ENCODE measurements around the gene MYCBPAP.

The MYCBPAP gene, protein sequence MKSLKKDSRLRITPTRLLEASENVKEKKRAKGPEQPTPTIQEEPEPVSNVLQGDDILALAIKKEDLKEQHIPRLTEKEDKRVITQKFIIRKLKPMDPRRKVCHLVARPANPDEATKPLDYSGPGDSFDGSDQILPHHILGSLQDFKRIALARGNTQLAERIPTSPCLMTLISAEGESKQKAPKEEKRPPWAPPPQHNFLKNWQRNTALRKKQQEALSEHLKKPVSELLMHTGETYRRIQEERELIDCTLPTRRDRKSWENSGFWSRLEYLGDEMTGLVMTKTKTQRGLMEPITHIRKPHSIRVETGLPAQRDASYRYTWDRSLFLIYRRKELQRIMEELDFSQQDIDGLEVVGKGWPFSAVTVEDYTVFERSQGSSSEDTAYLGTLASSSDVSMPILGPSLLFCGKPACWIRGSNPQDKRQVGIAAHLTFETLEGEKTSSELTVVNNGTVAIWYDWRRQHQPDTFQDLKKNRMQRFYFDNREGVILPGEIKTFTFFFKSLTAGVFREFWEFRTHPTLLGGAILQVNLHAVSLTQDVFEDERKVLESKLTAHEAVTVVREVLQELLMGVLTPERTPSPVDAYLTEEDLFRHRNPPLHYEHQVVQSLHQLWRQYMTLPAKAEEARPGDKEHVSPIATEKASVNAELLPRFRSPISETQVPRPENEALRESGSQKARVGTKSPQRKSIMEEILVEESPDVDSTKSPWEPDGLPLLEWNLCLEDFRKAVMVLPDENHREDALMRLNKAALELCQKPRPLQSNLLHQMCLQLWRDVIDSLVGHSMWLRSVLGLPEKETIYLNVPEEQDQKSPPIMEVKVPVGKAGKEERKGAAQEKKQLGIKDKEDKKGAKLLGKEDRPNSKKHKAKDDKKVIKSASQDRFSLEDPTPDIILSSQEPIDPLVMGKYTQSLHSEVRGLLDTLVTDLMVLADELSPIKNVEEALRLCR

DNA sequence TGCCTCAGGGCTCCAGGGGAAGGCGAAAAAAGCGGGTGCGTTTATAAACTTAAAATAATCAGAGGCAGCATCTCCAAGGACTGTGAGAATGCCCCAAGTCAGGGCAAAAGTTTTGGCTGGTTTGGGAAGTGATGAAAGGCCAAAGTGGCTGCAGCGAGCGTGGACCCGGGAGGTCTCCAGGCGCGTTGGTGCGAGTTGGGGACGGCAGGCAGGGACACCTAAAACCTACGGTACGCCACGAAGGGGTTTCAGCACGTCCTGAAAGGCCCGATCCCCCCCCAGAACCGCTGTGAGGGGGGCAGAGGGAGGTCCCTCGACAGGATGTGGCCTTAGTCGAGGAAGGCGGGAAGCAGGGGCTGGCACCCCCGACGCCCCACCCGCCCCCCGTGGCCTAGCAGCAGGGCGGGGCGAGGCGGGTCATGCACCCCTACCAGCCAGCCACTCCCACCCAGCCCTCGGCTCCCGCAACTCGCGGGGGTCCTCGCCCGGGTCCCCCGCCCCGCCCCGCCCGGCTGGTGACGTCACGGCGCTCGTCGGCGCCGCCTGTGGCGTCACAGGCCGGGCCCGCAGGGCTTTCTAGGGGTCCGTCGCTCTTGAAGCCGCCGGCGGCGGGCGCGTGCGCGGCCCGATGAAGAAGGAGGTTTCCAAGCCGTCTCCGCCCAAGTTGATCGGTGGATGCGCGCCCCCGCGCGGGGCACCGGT is at the start of gene MYCBPAP:
Gene MYCBPAP, plus strand, starts transcription at position 569 of the 702 bp plus-strand sequence. CDS start 236 bp downstream, outside the sequence.
- DNase-seq (ENCODE audit: low spot score) = peak; percentile 58

DNA sequence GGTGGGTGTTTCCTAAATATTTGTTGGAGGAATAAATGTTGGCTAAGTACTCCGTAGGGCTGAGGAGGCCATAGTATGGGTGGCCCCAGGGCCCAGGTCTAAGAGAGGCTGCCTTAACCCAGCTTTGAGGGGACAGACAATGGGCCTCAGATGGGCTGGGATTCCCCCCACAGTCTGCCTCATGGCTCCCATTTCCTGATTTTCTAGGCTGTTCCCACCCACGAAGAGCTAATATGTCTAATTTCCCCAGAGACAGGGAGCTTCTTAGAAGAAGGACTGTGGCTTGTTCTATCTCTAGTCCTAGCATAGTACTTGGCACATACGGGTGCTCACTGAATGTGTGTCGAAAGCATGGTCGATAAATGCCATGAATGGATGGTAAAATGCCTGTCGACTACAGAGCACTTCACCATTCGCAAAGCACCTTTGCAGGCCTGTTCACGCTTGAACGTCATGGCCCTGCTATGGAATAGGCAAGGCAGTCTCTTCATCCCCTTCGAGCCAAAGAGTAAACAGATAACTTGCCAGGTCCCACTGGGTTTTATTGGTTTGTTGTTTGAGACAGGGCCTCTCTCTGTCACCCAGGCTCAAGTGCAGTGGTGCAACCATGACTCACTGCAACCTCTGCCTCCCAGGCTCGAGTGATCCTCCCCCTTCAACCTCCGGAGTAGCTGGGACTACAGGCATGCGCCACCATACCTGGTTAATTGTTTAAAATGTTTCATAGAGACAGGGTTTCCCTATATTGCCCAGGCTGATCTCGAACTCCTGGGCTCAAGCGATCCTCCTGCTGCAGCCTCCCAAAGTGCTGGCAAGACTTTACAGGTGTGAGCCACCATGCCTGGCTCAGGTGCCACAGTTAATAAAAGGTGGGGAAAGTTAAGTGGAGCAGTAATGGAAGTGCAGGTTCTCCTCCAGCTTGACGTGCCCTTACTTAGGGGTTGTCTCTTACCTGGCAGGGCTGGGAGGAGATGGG is 49.2 kb upstream of the MYCBPAP start:
- DNase-seq (ENCODE audit: low spot score) = no peak

GRCh38 chr17:50459756-50460155 is 48.5 kb upstream of the MYCBPAP start:
- no peak for DNase-seq (ENCODE audit: low spot score)

DNA sequence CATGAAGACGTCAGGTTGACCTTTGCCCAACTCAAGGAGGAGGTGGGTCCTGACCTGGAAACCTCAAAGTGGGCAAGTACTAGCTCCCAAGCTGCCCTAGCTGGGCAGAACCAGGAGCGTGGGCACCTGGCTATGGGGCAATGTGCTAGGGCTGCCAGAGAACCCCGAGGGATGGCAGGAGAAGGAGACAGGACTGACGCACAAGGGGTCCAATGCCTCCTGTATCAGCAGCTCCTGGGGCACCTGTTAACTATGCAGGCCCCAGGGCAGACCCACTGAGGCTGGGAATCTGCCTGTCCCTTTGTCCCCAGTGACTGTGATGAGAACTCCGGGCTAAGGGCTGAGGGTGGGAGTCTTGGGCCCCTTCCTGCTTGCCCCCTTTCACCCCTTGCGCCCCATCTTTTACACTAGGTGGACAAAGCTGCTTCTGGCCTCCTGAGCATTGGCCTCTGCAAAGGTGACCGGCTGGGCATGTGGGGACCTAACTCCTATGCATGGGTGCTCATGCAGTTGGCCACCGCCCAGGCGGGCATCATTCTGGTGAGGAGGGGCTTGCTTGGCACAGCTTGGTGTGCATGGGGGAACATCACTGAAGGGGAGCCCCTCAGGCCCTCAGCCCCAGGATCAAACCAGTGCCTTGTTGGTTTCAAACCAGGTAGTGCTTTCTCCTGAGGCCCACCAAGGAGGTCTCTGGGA is 47.3 kb upstream of the MYCBPAP start:
- DNase-seq (ENCODE audit: low spot score) = no peak

DNA sequence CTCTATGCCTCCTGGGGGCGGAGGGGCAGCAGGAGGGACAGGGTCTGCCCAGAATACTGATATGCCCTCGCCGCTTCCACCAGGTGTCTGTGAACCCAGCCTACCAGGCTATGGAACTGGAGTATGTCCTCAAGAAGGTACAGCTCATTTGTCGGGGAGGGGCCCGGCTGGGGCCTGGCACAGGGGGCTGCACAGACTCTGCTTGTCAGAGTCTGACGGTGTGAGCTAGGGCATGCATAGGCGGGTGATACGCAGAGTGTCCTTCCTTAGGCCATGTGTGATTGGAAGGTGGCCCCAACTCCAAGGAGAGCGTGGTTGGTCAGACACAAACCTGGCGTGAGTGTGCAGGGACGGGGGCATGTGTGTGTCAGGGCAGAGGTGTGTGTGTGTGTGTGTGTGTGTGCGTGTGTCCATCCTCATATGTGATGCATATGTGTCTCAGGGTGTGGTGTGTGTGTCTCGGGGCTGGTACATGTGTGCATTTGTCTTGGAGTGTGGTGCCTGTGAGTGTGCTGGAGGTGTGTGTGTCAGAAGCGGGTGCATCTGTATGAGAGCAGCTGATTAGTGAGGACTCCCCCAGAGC is 46.6 kb upstream of the MYCBPAP start:
- DNase-seq (ENCODE audit: low spot score) = no peak

GRCh38 chr17:50462446-50462845 is 45.8 kb upstream of the MYCBPAP start:
- no peak for DNase-seq (ENCODE audit: low spot score)

- no peak for DNase-seq (ENCODE audit: low spot score)
These were observed 44.1 kb upstream of the MYCBPAP start for GRCh38 chr17:50464121-50464520.

GRCh38 chr17:50464736-50465135 is 43.5 kb upstream of the MYCBPAP start:
- no peak for DNase-seq (ENCODE audit: low spot score)

DNA sequence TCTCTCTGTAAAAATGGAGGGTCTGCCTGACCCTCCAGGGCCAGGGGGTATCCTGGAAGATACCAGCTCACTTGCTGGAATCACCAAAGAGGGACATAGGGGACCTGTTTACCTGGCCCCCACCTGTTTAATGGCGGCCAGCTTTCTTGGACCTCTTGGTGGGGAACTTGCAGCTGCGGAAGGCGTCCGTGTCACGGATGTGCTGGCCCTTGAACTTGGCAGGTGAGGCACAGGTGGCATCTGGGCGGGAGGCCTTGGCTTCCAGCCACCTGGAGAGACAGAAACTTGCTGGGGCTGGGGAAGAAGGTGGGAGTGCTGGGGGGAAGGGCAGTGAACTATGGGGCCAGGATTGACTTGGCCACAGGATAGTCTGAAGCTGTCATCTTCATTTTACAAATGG is 43.1 kb upstream of the MYCBPAP start:
- no peak for DNase-seq (ENCODE audit: low spot score)

GRCh38 chr17:50465635-50466034 is 42.6 kb upstream of the MYCBPAP start:
- no peak for DNase-seq (ENCODE audit: low spot score)

DNA sequence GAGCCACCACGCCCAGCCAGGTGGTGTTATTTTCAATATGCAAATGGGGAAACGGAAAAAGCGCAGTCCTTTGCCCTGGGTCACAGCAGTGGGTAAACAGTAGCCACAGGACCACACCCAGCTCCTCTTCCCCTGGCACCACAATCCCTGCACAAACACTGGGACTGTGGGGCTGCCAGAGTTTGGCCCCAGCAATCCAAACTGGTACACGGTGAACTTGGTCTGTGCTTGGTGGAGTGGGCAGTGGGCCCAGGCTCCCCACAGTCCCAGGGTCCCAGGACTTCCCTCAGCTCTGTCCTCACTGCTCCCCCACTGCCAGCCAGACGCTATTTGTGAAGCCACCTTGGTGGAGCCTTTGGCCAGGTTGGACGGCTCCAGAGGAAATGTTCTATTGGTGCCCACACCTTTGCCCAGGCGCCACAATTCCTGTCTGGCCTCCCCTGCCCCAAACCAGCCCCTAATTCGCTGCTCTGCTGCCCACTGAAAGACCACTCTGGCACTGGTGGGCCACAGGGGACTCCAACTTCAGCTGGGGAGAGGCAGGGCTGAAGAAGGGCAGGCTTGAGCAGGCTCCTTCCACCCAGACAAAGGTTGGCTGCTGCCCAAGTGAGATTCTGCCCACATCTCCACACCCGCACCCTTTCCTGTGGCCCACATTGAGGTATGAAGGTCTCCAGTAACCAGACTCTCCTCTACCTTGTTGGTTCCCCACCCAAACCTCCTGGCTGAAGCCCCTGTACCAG is 41.7 kb upstream of the MYCBPAP start:
- DNase-seq (ENCODE audit: low spot score) = peak; percentile 42

DNA sequence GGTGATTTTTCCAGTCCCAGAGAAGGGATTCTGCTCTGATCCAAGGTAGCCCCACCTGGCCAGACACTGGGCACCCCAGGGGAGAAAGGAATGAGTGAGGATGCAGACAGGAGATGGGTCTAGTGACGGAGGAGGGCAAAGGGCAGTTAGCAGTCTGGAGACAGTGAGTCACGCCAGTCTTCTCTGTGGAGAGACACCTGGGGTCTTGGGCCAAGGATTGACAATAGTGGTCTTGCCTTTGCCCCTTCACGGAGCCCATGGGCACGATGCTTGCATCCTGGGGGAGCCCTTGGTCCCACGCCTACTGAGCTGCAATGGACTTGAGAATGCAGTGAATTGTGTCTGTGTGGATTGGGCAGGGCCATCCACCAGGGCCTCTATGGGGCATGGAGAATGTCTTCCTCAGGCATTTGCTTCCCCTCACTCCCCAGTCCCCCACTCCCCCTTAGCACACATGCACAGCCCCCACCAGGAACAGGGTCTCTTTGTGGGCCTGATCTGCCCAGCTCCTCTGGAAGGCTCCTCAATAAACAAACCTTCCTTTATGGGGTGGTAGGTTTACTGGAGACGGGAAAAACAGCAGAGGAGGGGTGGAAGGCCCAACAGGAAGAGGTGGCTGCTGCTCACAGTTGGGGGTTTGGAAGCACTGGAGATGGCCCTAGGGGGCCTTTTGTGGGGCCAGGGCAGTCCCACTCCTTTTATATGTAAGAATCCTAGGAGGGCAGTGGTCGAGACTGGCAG is 41.0 kb upstream of the MYCBPAP start:
- no peak for DNase-seq (ENCODE audit: low spot score)

GRCh38 chr17:50467855-50468303 is 40.4 kb upstream of the MYCBPAP start:
- no peak for DNase-seq (ENCODE audit: low spot score)

DNA sequence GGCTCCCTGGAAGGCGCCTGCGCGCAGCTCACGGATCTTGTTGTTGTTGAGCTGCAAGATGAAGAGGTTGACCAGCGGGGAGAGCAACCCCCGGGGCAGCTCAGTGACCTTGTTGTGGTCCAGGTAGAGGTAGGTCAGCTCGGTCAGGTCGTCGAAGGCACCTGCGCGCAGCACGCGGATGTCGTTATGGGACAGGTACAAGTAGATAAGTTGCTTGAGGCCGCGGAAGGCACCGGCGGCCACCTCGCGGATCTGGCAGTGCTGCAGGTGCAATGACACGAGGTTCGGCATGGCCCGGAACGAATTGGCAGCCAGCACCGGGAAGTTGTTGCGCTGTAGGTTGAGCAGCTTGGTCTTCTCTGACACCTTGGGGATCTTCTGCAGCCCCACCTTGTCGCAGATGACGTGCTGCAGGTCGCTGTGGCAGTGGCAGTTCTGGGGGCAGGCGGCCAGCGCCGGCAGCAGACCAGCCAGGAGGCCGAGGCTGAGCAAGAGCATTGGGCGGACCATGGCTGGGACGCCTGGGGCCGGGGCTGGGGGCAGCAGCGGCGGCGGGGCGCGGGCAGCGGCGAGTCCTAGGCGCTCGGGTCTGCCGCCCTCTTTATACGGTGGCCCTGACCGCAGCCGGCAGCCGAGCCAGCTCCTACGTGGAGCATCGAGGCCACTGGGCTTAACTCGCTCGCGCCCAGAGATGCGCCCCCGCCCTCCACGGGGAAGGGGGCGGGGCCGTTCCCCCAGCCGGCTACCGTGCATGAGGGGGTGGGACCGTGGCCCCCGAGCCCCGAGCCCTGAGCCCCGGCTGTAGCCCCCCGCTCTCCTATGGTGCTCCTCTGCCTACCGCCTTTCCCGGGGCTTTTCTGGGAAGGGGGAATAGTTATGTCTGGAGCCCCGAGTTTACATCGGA is 39.7 kb upstream of the MYCBPAP start, which contains the start of gene CHAD:
Gene CHAD, minus strand, starts transcription at position 577 of the 904 bp plus-strand sequence. Its CDS starts 67 bp downstream, at position 510.
- no peak for DNase-seq (ENCODE audit: low spot score)

DNA sequence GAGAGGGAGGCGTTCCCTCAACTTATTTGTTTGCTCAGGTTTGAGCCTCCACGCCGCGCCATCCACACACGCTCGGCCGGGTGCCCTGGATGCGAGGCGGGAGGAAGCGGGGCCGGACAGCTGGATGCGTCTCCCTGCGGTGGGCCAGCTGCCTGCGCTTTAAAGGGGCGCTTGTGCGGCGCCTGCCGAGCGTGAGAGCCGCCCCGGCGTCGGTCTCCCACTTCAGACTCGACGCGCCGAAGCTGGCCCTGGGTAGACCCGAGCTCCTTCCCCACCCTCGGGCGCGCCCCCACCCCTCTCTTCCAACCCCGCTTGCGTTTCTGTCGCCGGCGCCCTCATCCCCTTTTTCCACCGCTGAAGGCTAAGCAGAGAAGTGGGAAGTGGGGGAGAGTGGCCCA is 39.0 kb upstream of the MYCBPAP start:
- no peak for DNase-seq (ENCODE audit: low spot score)

DNA sequence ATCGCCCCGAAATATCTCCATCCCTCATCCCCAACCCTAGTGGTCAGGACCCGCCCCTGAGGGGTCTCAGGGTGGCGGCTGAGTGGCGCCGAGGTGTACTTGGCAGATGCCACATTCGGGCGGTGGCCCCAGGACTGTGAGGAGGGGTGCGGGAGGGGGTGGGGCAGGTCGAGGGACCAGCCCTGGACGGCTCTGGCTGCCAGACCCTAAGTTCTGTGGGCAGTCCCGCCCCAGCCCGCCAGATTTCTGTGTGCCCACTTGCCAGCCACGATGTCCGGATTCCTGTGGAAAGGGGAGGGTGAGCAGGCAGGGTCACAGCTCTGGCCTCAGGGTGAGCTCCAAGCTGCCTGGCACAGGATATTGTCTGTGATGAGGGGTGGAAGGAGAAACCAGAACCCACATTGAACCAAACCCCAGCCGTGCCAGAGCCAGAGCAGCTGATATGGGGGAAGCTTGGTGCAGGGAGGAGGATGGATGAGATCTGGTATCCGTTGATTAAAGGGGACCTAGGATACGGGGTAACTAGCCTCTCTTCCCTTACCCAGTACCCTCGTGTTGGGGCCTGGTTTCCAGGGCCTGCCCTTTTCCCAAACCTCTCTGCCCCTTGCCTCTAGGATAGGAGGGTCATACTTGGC is 38.5 kb upstream of the MYCBPAP start:
- peak; percentile 69 for DNase-seq (ENCODE audit: low spot score)

DNA sequence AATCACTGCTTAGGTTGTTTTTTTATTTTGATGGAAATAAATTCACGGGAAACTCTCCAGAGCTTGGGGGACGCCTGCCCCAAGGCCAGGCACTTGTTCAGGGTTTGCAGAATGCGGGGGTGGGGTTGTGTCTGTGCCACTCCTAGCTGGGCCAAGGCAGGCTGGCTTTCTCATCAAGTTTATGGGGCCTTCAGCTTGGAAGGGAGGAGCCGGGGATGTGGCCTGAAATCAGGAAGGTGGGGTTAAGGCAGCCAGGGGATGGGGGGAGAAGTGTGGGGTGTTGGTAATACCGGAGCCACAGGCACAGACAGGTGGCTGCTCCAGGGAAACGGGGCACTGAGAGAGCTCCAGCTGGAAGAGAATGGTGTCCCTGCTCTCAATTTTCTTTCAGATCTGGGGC is 37.8 kb upstream of the MYCBPAP start:
- DNase-seq (ENCODE audit: low spot score) = peak; percentile 51

Data from SW480 (cell line).